HT1080 (cell line): ENCODE data around the gene UMPS. TPM values are rescaled to one million over a fixed set of nuclear protein-coding genes. Genes with fewer than 3 reads are reported as not detected.
A peak's percentile ranks its signal among the peaks of the same experiment; 100 is the strongest.
"Not testable (repeated sequence)": the region's sequence is repeated elsewhere in the genome, so short reads cannot be mapped to it uniquely, and the experiment has no call there.

Source experiments
- DNase-seq: peaks from one replicate; pipeline ENCODE4 v3.0.0-alpha.2; 2015; ENCODE audit warnings: low read depth
- total RNA-seq: library from RNA; depleted of rRNA; stranded (reverse); fragments of >200 nt; shearing (Covaris generic); gene quantifications from 2 replicates; pipeline ENCODE4 v1.2.3, GENCODE V29; 2014

UMPS gene
- total RNA-seq, 1 experiment from 2014 or later, result 118 TPM

DNA sequence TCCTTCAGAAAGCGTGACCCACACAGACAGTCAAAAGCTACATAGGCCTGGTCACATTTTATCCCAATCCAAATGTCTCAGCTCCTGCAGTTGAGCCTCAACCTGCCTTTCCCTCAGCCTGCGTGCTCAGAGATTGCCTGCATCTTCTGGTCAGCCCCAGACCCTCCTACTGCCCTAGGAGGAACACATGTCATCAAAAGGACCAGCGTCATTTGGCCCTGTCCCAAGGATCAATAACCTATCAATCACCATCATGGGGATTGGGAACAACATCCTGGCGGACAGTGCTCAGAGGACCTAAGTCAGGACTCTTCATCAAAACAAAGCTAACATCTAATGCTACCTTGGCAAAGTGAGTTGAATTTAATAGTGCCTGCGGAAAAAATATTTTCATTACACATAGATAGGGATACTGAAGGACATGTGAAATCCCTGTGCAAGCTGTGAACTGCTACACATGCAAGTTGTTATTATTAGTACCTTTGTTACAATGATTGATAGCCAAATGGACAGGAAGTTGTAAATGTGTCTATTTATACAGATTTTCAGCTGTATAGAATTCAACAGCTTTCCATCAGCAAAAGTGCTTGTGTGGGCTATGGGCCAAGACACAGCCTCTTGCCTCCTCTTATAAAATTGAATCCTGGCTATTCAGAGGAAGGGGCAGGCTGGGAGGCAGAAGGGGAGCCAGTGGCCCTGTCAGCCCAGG, 47.7 kb downstream of the UMPS start:
- no peak for DNase-seq

DNA sequence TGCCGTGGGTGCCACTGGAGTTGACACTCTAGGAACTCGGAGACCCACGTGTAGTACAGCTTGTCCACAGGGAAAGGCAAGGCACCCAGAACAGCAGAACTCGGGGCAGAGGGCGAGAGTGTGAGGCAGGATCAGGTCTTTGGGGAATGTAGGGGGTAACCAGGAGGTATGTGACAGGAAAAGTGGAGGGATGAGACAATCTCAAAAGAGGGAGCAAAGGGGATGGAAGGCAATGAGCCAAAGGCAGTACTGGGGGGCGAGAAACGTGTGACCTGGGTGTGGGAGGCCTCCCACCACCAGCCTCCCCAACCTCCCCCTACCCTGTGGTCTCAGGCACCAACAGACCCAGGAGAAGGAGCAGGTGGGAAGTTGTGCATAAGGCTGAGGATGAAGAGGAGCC, 48.9 kb downstream of the UMPS start:
- DNase-seq, result no peak

DNA sequence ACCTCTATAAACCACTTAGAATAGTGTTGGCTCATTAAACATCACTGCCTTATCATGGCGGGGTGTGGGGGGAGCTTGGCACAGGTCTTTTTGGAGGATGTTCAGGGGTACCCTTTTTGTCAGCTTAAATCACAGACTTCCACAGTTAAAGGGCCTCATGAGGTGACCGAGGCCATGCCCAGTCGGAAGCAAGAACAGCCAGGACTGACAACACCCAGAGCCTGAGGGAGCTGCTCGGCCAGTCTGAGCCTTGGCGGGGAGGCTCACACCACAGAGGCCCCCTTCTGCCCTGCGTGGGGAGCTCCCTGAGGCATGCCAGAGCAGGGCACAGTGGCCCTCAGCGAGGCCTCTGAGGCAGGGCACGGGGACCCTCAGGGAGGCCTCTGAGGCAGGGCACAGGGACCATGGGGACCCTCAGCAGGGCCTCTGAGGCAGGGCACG, 49.5 kb downstream of the UMPS start:
- no peak for DNase-seq

DNA sequence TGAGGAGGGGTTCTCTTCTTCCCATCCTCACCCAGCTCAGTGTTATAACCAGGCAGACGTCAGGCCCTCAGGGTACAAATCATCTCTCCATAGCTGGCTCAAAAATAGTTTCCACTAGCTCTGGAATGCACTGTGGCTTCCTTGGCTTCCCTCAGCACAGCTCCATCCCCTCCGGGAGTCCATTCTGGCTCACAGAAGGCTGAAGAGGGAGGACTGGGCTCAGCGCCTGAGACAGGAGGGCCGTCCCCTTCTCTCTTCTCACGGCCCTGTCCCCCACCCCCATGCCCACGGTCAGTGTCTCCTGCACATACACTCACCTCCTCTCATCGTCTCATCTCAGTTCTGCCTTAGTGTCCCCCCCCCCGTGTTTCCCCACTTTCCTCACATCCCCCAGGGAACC, 50.1 kb downstream of the UMPS start:
- DNase-seq, result no peak

DNA sequence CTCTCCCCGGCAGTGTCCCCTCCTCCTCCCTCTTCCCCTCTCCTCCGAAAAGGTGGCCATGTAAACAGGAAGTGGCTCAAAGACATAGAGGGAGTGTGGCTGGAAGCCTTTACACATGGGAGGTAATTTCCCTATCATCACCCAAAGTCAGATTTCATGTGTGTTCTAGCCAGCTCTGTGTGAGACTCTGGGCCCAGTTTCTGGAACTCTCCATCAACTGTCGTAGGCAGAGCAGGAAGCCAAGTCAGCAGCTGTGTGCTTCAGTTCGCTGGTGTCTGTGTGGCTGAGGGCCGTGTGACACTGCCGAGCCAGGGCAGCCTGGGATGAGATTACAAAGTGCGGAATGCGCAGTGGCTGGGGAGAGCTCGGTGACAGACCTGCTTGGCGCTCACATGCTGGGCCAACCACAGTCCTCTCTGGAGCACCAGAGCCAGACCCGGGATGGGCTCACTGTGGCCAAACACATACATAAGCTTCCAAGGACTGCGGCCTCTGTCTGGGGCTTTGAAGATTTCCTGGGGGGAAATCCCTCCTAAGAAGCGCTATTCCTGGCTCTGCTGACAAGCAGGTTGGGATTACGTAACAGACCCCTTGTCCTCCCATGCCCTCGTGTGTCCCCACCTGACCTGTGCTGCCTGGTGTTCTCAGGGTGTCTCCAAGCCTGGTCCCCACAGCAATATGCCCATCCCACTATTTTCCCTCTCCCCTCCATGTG, 50.7 kb downstream of the UMPS start:
- no peak for DNase-seq

DNA sequence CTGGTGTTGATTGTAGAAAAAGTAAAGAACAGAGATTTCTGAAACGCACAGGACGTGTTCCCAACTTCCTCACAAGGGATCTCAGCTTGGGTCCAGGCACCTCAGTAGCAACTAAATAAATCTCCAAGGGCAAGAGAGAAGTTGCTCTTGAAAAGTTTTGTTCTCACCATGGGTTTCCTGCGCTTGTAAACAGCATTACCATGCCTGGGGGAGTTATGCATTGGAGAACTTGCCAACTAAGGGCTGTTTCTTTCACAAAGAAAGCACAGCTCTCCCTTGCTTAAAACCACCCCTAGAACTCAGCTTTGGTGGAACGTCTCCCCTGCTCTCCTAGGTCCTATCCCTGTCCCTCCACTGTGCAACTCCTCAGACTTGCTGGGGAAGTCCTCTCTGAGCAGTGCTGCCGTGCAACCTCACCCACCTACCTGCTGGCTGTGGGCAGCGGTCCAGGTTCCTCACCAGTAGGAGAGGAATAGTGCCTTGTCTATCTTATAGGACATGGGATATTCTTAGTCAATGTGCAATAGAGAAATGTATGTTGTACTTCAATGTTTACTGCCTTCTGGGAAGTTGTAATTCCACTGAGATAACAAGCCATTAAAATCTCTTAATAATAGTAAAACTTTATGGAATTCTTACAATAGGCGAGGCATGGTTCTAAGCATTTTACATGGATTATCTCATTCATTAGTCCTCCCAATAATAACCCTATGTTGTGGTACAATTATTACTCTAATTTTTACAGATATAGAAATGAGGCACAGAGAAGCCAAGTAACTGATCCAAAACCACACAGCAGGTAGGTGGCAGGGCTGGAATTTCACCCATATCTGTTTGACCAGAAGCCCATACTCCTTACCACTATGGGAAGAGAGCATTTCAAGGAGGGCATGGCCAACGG, 51.5 kb downstream of the UMPS start:
- no peak for DNase-seq

DNA sequence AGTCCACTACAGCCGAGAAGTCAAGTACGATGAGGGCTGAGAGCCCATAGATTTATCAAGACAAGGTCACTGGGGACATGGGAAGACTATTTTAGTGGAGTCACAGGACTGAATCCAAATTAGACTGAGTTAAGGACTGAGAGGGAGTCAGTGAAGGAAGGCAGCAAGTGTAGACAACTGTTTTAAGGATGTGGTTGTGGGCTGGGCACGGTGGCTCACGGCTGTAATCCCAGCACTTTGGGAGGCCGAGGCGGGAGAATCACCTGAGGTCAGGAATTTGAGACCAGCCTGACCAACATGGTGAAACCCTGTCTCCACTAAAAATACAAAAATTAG, 52.1 kb downstream of the UMPS start:
- DNase-seq, result not testable (repeated sequence)

DNA sequence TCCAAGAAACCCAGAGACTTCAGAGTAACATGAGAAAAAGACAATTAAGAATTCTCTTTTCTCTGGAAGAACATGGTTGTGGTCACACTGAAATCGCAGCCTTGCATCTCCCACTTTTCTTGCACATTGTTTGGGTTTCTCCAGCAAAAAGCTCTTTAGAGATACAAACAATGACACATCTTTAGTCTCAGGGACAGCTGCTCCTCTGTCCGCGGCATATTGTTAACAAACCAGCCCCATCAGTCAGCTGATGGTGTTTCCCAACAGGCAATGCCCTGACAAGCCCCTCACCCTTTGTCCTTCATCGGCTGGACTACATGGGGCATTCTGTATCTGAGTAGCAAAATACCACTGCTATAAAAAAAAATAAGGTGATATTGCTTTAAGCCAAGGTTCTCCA, 53.4 kb downstream of the UMPS start:
- DNase-seq, result no peak

DNA sequence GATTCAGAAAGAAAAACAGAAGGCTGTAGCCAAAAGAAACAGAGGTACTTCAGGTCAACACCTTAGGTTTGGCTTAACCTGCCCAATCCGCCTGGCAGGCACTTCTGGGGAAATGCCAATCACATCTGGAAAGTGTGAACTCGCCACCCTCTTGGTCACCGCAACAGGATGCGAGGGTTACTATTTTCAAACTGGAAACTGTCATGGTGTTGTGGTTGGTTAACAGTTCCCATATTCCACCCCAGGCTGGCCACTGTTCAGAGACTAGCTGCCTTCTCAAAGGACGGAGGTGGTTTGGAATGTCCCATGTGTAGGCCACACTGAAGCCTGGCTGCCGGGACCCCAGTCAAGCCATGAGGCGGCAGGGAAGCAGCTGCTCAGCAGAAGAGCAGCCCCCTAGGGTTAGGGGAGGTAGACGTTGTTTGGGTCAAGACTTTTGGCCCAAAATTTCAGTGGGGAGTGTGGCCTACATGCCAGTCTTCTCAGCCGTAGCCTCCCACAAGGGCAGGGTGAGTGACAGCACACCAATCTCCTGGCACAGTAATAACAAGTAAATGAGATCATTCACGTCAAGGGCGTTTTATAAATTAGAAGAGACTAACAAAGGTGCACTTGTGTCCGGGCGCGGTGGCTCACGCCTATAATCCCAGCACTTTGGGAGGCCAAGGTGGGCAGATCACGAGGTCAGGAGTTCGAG, 54.6 kb downstream of the UMPS start:
- no peak for DNase-seq

DNA sequence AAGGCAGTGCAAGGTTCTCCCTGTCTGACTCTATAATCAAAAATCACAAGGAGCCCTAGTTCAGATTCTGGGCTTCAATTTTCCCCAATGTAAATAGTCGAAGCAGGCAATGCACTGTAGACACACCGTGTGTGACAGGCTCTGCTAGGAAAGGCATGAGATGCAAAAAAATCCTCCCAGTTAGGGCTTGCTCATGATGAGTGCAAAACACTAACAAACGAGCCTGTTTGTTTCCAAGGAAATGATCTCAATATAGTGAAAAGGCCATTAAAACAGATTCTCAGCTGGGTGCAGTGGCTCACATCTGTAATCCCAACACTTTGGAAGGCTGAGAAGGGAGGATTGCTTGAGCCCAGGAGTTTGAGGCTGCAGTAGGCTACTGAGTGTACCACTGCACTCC, 55.7 kb downstream of the UMPS start:
- no peak for DNase-seq

DNA sequence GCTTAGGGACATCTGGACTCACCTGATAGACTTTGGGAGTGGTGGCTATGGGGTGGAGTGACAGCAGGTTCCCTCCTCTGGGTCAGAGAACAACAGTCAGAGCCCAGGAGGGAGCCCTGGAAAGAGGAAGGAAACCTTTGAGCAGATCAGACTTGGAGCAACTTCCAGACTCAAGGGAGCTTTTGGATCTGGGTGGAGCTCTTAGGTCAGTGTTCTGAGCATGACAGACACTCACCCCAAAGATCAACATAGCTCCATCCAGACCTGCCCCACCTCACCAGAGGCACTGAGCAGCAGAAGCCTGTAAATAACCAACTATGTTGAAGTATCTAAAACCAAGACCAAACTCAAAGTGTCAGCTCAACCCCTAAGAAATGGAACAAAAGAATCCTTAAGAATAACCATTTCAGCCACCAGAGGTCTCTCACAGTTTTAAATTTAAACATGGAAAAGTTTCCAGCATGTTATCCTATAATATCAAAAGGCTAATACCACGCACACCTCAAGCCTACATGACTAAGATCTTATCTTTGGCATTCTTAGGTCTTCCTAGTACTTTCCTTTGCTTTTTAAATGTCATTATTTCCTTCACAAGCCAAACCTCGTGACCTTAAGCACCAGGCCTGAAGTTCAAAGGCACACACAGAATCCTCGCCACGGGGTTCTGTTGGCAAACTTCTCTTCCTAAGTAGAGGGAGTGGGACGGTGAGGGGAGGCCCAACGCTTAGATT, 56.4 kb downstream of the UMPS start:
- DNase-seq, result peak; percentile 65

DNA sequence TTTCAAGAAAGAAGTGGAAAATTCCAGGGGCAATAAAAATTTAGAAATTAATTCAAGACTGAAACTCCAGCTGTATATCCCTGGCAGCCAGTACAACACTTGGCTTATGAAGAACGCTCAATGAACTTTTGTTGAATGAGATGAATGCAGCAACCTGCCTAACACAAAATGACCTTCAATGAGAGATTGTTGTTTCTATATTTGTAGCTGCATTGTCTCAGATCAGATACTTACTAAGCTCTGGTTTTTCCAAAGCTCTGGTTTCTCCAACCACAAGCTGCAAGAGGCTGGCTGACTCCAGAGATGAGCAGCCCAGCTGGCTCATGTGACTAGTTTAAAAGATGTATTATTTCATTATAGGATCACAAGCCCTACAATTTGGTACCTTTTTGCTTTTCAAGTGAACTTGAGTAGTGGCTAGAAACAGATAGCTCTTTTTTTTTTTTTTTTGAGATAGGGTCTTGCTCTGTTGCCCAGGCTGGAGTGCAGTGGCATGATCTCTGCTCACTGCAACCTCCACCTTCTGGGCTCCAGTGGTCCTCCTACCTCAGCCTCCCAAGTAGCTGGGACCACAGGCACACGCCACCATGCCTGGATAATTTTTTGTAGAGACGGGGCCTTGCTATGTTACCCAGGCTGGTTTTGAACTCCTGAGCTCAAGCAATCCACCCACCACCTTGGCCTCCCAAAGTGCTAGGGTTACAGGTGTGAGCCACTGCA, 57.4 kb downstream of the UMPS start:
- no peak for DNase-seq

DNA sequence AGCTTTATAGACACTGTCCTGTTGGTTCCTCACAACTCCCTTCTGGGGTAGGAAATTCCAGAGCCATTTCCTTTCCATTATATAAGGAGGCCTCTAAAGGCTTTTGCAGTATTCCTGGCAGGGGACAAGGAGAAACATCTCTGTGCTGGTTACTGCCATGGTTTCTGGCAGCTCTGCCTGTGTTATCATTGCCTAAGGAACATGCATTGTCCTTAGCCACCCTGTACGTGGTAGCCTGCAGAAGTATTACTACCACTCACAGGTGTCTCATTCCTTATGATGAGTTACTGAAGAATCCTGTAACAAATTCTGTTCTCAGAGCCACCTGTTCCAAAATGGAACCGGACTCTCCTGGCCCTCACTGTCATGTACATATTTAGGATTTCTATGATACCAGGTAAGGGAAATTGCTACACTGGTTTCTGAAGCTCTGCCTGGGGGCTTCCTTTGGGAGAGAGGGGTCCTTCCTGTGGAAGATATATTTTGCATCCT, 58.0 kb downstream of the UMPS start:
- no peak for DNase-seq

DNA sequence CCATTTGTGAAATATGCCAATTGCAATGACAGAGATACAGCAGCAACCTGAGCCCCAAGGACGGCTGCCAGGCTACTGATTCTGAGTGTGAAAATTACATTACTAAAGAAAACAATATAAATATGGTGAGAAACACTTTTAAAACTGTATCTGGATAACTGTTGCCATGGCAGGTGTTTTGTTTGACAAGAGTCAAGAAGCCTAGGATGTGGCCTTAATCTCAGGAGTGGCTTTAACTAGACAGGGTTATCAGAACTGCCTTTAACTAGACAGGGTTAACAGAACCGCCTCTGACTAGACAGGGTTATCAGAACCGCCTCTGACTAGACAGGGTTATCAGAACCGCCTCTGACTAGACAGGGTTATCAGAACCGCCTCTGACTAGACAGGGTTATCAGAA, 58.9 kb downstream of the UMPS start:
- DNase-seq, result not testable (repeated sequence)

DNA sequence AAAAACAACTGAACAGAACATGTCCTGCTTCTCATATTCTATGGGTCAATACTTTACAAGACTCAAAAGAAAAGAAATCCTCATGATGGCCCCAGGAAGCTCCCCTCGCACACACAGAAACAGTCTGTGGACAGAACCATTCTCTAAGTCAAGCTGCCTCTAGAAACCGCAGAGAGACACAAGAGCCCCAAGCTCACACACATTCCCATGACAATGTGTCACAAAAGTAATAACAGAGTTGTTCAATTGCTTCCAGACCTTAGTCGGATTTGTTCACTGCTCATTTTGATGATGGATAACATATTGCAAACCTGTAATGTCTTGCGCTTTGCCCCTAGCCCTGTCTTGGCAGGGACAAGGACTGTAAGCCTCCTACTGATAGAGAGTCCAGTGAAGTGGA, 60.9 kb downstream of the UMPS start:
- no peak for DNase-seq

DNA sequence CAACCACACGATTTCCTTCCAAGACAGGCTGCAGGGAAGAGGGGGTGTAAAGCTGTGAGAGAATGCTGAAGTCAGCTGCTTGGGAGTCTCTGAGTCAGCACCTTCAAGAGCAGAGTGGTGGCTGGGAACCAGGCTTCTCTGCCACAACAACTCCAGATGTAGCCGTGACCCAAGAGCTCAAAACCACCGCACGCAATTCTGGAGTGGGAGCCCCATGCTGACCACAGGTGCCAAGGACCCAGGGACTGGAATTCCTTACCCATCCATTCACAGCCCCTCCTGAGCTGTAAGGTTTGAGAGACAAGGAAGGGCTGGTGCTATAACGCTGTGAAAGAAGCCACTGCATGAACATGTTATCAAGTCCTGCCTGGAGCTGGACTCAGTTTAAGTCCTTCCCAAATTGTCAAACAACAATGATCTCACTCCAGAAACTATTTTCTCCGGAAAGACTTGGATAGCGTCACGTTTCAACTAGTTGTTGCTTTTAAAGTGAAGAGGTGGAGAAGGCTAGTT, 61.4 kb downstream of the UMPS start:
- DNase-seq, result peak; percentile 93

DNA sequence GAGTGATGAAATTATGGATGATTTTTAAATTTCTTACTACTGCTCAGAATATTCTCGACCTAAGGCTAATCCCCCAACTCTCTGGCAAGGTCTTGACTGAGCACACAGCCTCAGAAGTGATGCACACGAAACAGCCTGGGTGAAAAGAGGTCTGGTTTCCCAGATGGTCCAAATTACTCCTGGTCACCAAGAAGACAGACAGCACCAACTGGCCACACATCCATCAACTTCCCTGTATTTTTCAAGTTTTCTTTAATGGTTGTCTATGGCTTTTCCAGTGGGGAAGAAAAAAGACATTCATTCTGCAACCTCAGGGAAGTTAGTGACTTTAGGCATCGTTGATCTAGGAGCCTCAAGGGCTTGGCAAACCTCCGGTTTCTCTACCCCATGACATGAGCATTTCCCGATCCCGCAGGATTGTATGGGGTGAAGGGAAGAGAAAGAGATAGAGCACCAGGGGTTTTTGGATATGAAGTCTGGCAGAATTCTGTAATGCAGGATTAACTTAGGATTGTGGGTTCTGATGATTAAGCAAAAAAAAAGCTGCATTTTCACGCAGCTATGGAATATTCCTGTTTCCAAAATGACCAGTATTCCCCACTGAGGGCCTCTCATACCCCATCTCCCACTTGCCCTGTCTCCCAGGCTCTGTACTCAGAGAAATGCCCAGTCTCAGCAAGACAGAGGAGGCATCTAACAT, 62.2 kb downstream of the UMPS start:
- DNase-seq, result no peak

DNA sequence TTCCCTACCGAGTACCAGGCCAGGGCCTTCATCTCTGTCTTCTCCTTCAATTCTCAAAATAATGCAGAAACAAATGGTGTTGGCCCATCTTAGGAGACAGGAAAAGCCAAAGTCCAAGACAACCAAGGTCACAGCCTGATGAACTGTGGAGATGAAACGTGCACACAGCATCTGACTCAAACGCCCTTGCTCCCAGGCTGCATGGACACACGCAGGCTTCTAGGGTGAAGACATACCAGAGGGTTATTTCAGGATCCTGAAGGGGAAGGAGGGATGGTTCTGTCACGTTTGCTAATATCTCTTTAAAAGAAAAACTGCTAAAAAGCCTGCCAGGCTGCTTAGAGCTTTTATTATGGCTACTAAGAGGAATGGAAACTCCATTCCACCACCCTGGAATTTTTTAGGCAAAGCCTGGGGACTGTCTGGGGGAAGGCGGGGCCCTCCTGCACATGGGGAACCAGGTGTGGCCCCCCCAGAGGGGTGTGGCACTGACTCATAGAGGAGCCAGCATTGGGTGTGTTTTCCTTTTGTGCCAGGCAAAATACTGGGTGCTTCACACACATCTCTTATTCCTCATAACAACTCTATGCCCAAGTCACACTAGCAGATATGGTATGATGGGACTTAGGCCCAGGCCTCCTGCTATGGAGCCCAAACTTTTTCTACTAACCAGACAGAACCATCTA, 62.9 kb downstream of the UMPS start:
- no peak for DNase-seq

DNA sequence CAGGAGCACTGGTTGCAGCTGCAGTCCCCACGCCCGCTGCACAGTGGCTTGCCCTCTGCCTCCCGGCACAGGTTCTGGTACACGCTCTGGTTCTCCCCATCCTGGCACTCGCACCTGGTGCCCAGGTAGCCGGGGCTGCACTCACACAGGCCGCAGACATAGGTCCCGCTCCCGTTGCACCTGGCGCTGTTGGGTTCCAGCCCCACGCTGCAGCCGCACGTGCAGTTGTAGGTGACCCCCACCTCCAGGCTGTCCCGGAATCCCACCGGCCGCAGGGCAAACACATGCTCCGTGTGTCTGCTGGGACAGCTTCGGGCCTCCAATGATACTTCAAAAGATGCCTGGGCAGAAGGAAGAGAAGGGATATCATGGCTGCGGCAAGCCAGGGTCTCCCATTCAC, 66.2 kb downstream of the UMPS start:
- DNase-seq, result no peak
